ENCODE results near the gene SLC16A12.
"Not testable (repeated sequence)": the region's sequence is repeated elsewhere in the genome, so short reads cannot be mapped to it uniquely, and the experiment has no call there.

The SLC16A12 gene

DNA sequence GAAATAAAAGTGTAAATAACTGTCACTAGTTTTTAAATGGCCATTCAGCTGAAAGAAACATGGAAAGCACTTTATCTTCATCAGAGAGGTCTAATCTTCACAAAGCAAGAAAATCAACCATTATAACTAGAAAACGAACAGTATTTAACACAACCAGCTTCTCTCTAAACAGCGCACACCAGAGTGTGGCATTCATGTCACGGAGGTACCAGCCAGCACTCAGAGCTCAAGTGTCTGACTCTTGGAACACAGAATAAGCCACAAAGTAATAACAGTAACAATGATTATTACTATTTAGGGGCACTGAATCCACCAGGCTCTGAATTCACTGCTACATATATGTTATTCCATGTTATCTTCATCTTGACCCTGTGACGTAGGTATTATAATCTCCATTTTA, 60.9 kb downstream of the SLC16A12 start:
- DNase-seq (ENCODE audit: low read depth in 2 of 3, low spot score in 1 of 3) = no peak

GRCh38 chr10:89471110-89471809, 64.1 kb downstream of the SLC16A12 start:
- no peak for DNase-seq (ENCODE audit: low read depth in 2 of 3, low spot score in 1 of 3)

- DNase-seq (ENCODE audit: low read depth in 2 of 3, low spot score in 1 of 3) = no peak
These were observed 64.8 kb downstream of the SLC16A12 start for GRCh38 chr10:89470628-89471027.

DNA sequence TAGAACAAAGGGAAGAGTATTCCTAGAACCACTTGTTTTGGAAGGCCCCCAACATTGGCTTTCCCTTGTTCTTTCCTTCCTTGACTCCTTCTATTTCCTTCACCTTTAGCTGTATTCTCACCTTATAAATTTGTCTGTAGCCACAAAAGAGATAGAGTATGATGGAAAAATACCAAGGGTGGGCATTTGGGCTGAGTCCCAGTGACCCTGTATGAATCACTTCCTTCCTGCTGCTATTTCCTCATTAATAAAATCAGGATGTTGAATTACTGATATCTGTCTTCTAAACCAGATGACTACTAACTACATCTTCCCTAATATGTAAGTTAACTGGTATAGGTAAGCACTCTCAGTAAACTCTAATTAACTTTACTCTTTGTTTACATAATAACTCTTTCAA, 65.9 kb downstream of the SLC16A12 start:
- DNase-seq (ENCODE audit: low read depth in 2 of 3, low spot score in 1 of 3) = no peak

DNA sequence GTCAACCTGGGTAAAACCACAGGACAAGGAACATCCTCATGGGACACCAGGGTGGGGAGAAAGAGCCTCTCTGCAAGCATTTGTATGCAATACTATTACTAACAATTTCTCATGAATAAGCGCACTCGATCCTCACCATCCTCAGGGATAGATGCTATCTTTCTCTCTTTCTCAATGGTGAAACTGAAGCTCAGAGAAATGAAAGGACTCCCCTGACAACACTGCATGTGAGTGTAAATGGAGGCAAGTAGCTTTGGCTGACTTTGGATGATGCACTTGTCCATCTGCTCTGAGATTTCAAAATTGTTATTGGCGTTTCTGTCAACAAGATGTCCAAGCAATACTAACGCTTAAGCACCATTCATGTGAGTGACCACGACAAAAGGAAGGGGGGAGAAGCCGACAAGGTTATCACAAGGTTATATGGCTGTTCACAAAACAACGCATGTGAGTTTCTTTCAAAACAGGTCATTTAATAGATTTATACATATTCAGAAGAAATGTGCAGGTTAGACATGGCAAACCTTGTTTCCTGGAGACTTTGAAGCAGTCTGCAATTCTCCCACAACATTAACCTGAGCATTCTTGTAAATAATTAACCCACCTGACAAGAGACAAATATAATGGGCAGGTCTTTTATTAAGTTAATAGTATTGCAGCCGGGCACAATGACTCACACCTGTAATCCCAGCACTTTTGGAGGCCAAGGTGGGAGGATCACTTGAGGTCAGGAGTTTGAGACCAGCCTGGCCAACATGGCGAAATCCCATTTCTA, 67.0 kb downstream of the SLC16A12 start:
- DNase-seq (ENCODE audit: low read depth in 2 of 3, low spot score in 1 of 3) = no peak

- no peak for DNase-seq (ENCODE audit: low read depth in 2 of 3, low spot score in 1 of 3)
These were observed 68.8 kb downstream of the SLC16A12 start for GRCh38 chr10:89466599-89467035.

- DNase-seq (ENCODE audit: low read depth in 2 of 3, low spot score in 1 of 3) = no peak
These were observed 70.2 kb downstream of the SLC16A12 start for GRCh38 chr10:89465196-89465595.

- DNase-seq (ENCODE audit: low read depth in 2 of 3, low spot score in 1 of 3) = no peak
These were observed 71.4 kb downstream of the SLC16A12 start for GRCh38 chr10:89463846-89464537.

DNA sequence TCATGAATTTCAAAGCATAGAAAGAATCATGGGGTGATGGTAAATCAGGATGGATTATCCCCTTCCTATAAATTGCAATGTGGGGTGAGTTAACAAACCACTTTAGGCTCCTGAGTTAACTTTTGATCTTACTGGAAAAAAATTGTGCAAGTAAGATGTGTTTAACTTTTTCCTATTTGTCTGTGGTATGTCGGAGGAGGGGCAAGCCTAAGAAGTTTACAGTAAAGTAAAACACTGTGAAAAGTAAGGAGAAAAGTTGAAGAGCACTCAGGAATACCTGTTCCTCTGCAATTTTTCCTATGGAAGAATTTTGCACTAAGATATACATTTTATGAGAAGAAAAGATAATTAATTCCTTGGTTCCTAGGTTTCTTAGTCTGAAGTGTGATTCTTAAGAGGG, 76.6 kb downstream of the SLC16A12 start:
- no peak for DNase-seq (ENCODE audit: low read depth in 2 of 3, low spot score in 1 of 3)

GRCh38 chr10:89458291-89458690, 77.1 kb downstream of the SLC16A12 start:
- DNase-seq (ENCODE audit: low read depth in 2 of 3, low spot score in 1 of 3) = no peak

- no peak for DNase-seq (ENCODE audit: low read depth in 2 of 3, low spot score in 1 of 3)
These were observed 80.6 kb downstream of the SLC16A12 start for GRCh38 chr10:89454561-89455347.

DNA sequence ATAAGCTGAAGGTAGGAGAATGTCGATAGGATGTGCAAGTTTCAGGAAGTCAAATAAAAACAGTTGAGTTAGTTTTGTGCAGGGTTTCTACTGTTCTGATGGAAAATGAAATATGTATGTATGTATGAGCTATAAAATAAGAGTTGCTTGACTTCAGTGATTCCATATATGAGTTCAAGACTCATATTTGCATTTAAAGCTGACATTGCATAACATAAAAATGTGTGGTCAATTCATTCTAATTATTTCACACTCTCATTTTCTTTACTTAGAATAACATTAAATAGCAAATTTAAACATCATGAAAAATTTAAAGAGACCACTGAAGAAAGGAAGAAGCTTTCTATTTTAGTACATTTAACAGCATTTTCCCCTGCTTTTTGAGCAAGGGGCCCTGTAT, 83.2 kb downstream of the SLC16A12 start:
- no peak for DNase-seq (ENCODE audit: low read depth in 2 of 3, low spot score in 1 of 3)

DNA sequence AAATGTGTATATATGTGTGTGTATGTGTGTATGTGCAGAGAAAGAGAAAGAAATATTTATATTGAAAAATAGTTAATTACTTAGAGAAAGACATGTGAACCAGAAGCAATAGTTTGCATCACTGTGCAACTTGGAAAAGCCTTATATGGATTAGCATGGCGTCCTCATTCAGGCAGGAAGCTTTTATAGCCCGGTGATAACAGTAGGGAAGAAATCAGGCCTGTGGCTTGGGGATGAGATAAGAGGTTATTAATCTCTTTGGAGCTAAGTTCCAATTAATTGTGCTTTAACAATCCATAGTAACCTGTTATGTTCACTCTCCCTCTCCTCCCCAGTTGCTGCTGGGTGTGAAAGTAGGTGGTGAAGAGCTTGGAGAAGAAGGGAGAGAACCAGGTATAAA, 84.5 kb downstream of the SLC16A12 start:
- DNase-seq (ENCODE audit: low read depth in 2 of 3, low spot score in 1 of 3) = no peak

DNA sequence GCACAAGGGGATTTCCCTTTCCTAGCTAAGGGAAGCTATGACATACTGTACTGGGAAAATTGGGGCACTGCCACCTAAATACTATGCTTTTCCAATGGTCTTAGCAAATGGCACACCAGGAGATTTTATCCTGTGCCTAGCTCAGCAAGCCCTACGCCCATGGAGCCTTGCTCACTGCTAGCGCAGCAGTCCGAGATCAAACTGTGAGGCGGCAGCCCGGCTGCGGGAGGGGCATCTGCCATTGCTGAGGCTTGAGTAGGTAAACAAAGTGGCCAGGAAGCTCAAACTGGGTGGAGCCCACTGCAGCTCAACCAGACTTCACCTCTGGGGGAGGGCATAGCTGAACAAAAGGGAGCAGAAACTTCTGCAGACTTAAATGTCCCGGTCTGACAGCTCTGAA, 90.6 kb downstream of the SLC16A12 start:
- not testable (repeated sequence) for DNase-seq (ENCODE audit: low read depth in 2 of 3, low spot score in 1 of 3)

DNA sequence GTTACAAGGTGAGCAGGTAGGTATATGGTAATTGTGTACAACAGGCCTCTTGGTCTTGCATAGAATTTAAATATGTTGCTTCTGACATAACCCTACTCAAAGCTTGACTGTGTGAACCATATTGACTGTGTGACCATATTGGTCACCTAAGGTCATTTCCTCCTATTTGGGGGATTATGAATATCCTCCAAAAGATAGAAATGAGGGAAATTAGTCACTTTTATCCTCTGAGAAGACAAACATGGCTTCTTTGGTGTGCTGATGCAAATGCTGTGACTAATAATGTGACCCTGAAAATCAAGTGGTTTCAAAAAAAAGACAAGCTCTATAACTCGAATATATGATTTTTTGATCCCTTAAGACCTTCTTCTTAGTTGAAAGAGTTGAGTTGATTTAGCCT, 93.1 kb downstream of the SLC16A12 start:
- DNase-seq (ENCODE audit: low read depth in 2 of 3, low spot score in 1 of 3) = no peak

DNA sequence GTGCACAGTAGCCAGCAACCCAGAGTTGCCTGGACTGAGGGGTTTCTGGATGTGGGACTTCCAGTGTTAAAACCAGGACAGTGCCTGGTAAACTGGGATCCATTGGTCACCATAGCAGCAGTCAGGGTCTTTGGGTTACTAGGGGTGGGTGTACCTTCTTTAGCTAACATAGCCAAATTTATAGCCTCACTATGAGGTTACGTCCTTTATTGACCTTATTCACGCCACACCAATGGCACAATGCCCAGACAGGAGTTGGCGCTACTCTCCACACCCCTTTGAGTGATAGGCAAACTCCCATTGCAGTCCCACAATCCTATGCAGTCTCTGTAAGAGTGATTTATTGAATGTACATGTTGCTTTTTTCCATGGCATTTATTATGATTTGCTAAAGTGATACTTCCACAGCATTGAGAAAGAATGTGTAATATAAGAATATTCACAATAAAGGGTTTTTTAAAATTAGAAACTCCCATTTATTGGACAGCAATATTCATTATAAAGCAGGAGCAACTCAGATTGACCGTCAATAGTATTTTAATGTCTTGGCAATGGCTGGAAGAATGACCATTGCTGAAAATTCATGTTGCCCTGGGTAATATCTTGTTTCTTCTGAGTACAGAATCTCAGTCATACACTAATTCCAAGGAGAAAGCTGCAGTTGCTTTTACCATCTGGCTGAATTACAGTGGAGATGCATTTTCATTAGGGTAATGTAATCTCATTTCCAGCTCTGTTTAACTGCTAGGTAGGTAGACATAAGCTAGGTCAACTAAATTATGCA, 95.0 kb downstream of the SLC16A12 start:
- DNase-seq (ENCODE audit: low read depth in 2 of 3, low spot score in 1 of 3) = no peak

GRCh38 chr10:89438525-89438924, 96.9 kb downstream of the SLC16A12 start:
- no peak for DNase-seq (ENCODE audit: low read depth in 2 of 3, low spot score in 1 of 3)

- DNase-seq (ENCODE audit: low read depth in 2 of 3, low spot score in 1 of 3) = no peak
These were observed 103.4 kb downstream of the SLC16A12 start for GRCh38 chr10:89431977-89432376.

- DNase-seq (ENCODE audit: low read depth in 2 of 3, low spot score in 1 of 3) = no peak
These were observed 106.5 kb downstream of the SLC16A12 start for GRCh38 chr10:89428877-89429276.

GRCh38 chr10:89427629-89428028, 107.8 kb downstream of the SLC16A12 start:
- DNase-seq (ENCODE audit: low read depth in 2 of 3, low spot score in 1 of 3) = no peak

Measured in stimulated activated CD4-positive, alpha-beta T cell treated with anti-CD3 and anti-CD28 coated beads, Interleukin-12 subunit alpha, Interleukin-12 subunit beta, amount 100 ng/mL, for 48 hours (primary cell).